Aorta (tissue), 5 donors: Measurements from ENCODE around the gene PACC1. TPM values are rescaled to one million over a fixed set of nuclear protein-coding genes. Genes with fewer than 3 reads are reported as not detected.

Experiments used
- ATAC-seq: fragments of 200-7000 bp; cut with Tn5 transposase; one replicate; pipeline ENCODE4 v1.9.1; 2022; ENCODE audit warnings: moderate library complexity; ENCODE audit not compliant: low FRiP score
- DNase-seq, 2 donors: peaks; one replicate each; pipeline ENCODE4 v3.0.0-alpha.2; 2020
- H3K27ac ChIP-seq, 2 donors: one replicate each; pipeline ENCODE4 v1.5.1; 2013; ENCODE audit warnings: low read length in 2 of 2, mild to moderate bottlenecking in 2 of 2, moderate library complexity in 2 of 2, control low read depth in 1 of 2, inconsistent platforms in 1 of 2, low read depth in 1 of 2
- H3K27me3 ChIP-seq, 2 donors: one replicate each; pipeline ENCODE4 v1.6.1; 2013; ENCODE audit warnings: control low read depth in 1 of 2, low read length in 1 of 2, mild to moderate bottlenecking in 1 of 2, moderate library complexity in 1 of 2; ENCODE audit not compliant: insufficient read depth in 2 of 2, control insufficient read depth in 1 of 2
- H3K36me3 ChIP-seq, 2 donors: one replicate each; pipeline ENCODE4 v1.6.1; 2013; ENCODE audit warnings: control low read depth in 1 of 2, low read length in 1 of 2, mild to moderate bottlenecking in 1 of 2; ENCODE audit not compliant: insufficient read depth in 2 of 2, control insufficient read depth in 1 of 2
- H3K4me1 ChIP-seq, 2 donors: one replicate each; pipeline ENCODE4 v1.6.1; 2013; ENCODE audit warnings: low read length in 2 of 2, control low read depth in 1 of 2, mild to moderate bottlenecking in 1 of 2, moderate library complexity in 1 of 2; ENCODE audit not compliant: insufficient read depth in 2 of 2, control insufficient read depth in 1 of 2
- H3K4me3 ChIP-seq, 2 donors: one replicate each; pipeline ENCODE4 v1.5.1; 2013; ENCODE audit warnings: low read length in 2 of 2, control low read depth in 1 of 2, mild to moderate bottlenecking in 1 of 2
- H3K9me3 ChIP-seq: one replicate; pipeline ENCODE4 v1.6.1; 2013; ENCODE audit warnings: mild to moderate bottlenecking, low read length; ENCODE audit not compliant: control insufficient read depth
- WGBS, 2 donors: extraction: QIAGEN DNeasy Blood & Tissue Kit; methylation state at CpG; one replicate each; pipeline ENCODE4 v1.1.7; 2013; 5-methylcytosine and 5-hydroxymethylcytosine counted together
- intact Hi-C, 2 donors: fragments of 100-400 bp; cut with DNase I; formaldehyde crosslinking; loops; one replicate each; pipeline versions ENCODE4 v1.14.2 to v1.15.0; 2022
- polyA plus RNA-seq, 2 donors: library from polyadenylated mRNA; stranded (reverse); fragments of 200-250 nt; gene quantifications; one replicate each; pipeline ENCODE4 v1.2.3, GENCODE V29; 2013
- total RNA-seq, 2 donors: library from RNA; stranded (reverse); fragmentation: NEBNext Ultra II Directional; extraction: Animal tissue kit (Norgen Biotek cat#: 25700); gene quantifications; one replicate each; pipeline ENCODE4 v1.2.1, GENCODE V29; 2021
- donor health status: healthy with polysubstance abuse.
- donor health status: Bipolar disorder and iron deficiency.
- donor health status: DM: no; HTN: no; CAD: no.
- donor health status: DM: no; HTN: no; CAD: no.
- donor health status: DM: yes; HTN: yes; CAD: no.

PACC1 gene
- total and polyA plus RNA-seq, 4 donors: 2.8 to 7.5 (median 4.9) TPM

- no peaks in the 10 kb centered on the region for H3K9me3 ChIP-seq
- 63 to 71% methylated on average over 3 of the region's 3 CpGs for WGBS, 2 donors
- H3K36me3 ChIP-seq: peaks cover 2 to 3% of the 10 kb centered on the region in 2 donors
- no peak overlapping the region for H3K27ac ChIP-seq
- H3K4me1 ChIP-seq: no peaks in the 10 kb centered on the region
- intact Hi-C loops: loop anchor here (2.0 to 5.0 kb wide), 2 partner anchors 89 to 297 kb away; no protein-coding TSS in a partner anchor
- ATAC-seq (peak; percentile 89), DNase-seq (no peak)
- H3K27me3 ChIP-seq: no peaks in the 10 kb centered on the region
- no peak overlapping the region for H3K4me3 ChIP-seq
Observed at GRCh38 chr1:212368073-212368484, 46.6 kb downstream of the PACC1 start.

- H3K36me3 ChIP-seq: peaks cover 2 to 3% of the 10 kb centered on the region in 2 donors
- no peaks in the 10 kb centered on the region for H3K4me1 ChIP-seq
- no peak overlapping the region for H3K4me3 ChIP-seq
- WGBS, 2 donors: 66 to 89% methylated on average over 2 of the region's 2 CpGs
- intact Hi-C loops: loop anchor here (2.0 to 5.0 kb wide), 3 partner anchors 89 to 297 kb away; no protein-coding TSS in a partner anchor
- ATAC-seq (no peak), DNase-seq (no peak)
- H3K27me3 ChIP-seq: no peaks in the 10 kb centered on the region
- no peak overlapping the region for H3K27ac ChIP-seq
- no peaks in the 10 kb centered on the region for H3K9me3 ChIP-seq
Observed at GRCh38 chr1:212367474-212368072, 47.1 kb downstream of the PACC1 start.

GRCh38 chr1:212366901-212367300, 47.8 kb downstream of the PACC1 start:
- Histone ChIP-seq H3K4me3 (no peak overlapping the region), H3K27me3 (no peaks in the 10 kb centered on the region), H3K9me3 (no peaks in the 10 kb centered on the region), H3K27ac (peak overlapping the region in 1 of 2 donors; percentile 7), H3K4me1 (no peaks in the 10 kb centered on the region), H3K36me3 (peaks cover 2 to 3% of the 10 kb centered on the region in 2 donors)
- intact Hi-C loops: loop anchor here (2.0 to 5.0 kb wide), 2 partner anchors 90 kb away; no protein-coding TSS in a partner anchor
- 26 to 29% methylated on average over 5 of the region's 5 CpGs for WGBS, 2 donors
- no peak for DNase-seq
- peak; percentile 75 for ATAC-seq

- intact Hi-C loops: loop anchor here in 1 of 2 donors (5.0 kb wide), 1 partner anchor 92 kb away; no protein-coding TSS in a partner anchor
- peaks cover 3 to 6% of the 10 kb centered on the region in 2 donors for H3K36me3 ChIP-seq
- 67 to 68% methylated on average over 7 of the region's 7 CpGs for WGBS, 2 donors
- H3K4me1 ChIP-seq: peaks cover 0 to 3% of the 10 kb centered on the region in 2 donors
- DNase-seq (no peak), ATAC-seq (no peak)
- H3K4me3 ChIP-seq: no peak overlapping the region
- H3K27ac ChIP-seq: no peak overlapping the region
- no peaks in the 10 kb centered on the region for H3K27me3 ChIP-seq
- no peaks in the 10 kb centered on the region for H3K9me3 ChIP-seq
Observed at GRCh38 chr1:212364985-212365384, 49.7 kb downstream of the PACC1 start.

- ATAC-seq (no peak), DNase-seq (no peak)
- intact Hi-C loops: no loop called here
- 77 to 78% methylated on average over 4 of the region's 4 CpGs for WGBS, 2 donors
- H3K27ac ChIP-seq: no peak overlapping the region
- H3K36me3 ChIP-seq: peaks cover under 1 to 4% of the 10 kb centered on the region in 2 donors
- H3K27me3 ChIP-seq: no peaks in the 10 kb centered on the region
- H3K4me3 ChIP-seq: no peak overlapping the region
- H3K9me3 ChIP-seq: no peaks in the 10 kb centered on the region
- H3K4me1 ChIP-seq: peaks cover 0 to 3% of the 10 kb centered on the region in 2 donors
Observed at GRCh38 chr1:212359794-212360479, 54.7 kb downstream of the PACC1 start.

- H3K4me3 ChIP-seq: no peak overlapping the region
- WGBS, 2 donors: 91 to 92% methylated on average over 3 of the region's 3 CpGs
- H3K27ac ChIP-seq: no peak overlapping the region
Observed at GRCh38 chr1:212355230-212355969, 59.3 kb downstream of the PACC1 start.

GRCh38 chr1:212354464-212354863, 60.2 kb downstream of the PACC1 start:
- 76 to 94% methylated on average over 3 of the region's 3 CpGs for WGBS, 2 donors
- DNase-seq (no peak), ATAC-seq (no peak)
- no peak overlapping the region for H3K4me3 ChIP-seq
- intact Hi-C loops: no loop called here
- H3K9me3 ChIP-seq: no peaks in the 10 kb centered on the region
- no peak overlapping the region for H3K27ac ChIP-seq
- no peaks in the 10 kb centered on the region for H3K4me1 ChIP-seq
- H3K27me3 ChIP-seq: no peaks in the 10 kb centered on the region
- peaks cover 3 to 4% of the 10 kb centered on the region in 2 donors for H3K36me3 ChIP-seq

More at GRCh38 chr1:212355230-212355969, 59.3 kb downstream of the PACC1 start:
- intact Hi-C loops: no loop called here
- ATAC-seq (no peak), DNase-seq (no peak)
- Histone ChIP-seq H3K36me3 (peaks cover 4% of the 10 kb centered on the region in 2 donors), H3K4me1 (peaks cover 0 to 3% of the 10 kb centered on the region in 2 donors), H3K27me3 (no peaks in the 10 kb centered on the region), H3K9me3 (no peaks in the 10 kb centered on the region)

GRCh38 chr1:212353181-212353580, 61.5 kb downstream of the PACC1 start:
- intact Hi-C loops: no loop called here
- ATAC-seq: no peak

More at GRCh38 chr1:212353181-212353580, 61.5 kb downstream of the PACC1 start:
- 82% methylated on average over 2 of the region's 2 CpGs for WGBS, 2 donors
- H3K9me3 ChIP-seq: no peaks in the 10 kb centered on the region
- H3K27me3 ChIP-seq: no peaks in the 10 kb centered on the region
- H3K4me1 ChIP-seq: no peaks in the 10 kb centered on the region
- H3K36me3 ChIP-seq: peaks cover 3 to 4% of the 10 kb centered on the region in 2 donors
- H3K4me3 ChIP-seq: no peak overlapping the region
- H3K27ac ChIP-seq: no peak overlapping the region
- no peak for DNase-seq
